HCEC 1CT (cell line): Measurements from ENCODE around the gene ACY1.
"Not testable (repeated sequence)": the region's sequence is repeated elsewhere in the genome, so short reads cannot be mapped to it uniquely, and the experiment has no call there.

Experiments
- DNase-seq: peaks from one replicate; pipeline ENCODE4 v3.0.0-alpha.2; 2017

The ACY1 gene

GRCh38 chr3:52030714-52031310 lies 47.5 kb downstream of the ACY1 start:
- no peak for DNase-seq

- DNase-seq = no peak
Observed at GRCh38 chr3:52031896-52032295, 48.6 kb downstream of the ACY1 start.

- no peak for DNase-seq
Observed at GRCh38 chr3:52032702-52033408, 49.5 kb downstream of the ACY1 start.

- not testable (repeated sequence) for DNase-seq
Observed at GRCh38 chr3:52033748-52034147, 50.4 kb downstream of the ACY1 start.

GRCh38 chr3:52034212-52034611 lies 50.9 kb downstream of the ACY1 start:
- DNase-seq = no peak

GRCh38 chr3:52034651-52035050 lies 51.3 kb downstream of the ACY1 start:
- no peak for DNase-seq

GRCh38 chr3:52036222-52036694 lies 52.9 kb downstream of the ACY1 start:
- DNase-seq = no peak

- no peak for DNase-seq
Observed at GRCh38 chr3:52036829-52037228, 53.5 kb downstream of the ACY1 start.

GRCh38 chr3:52037291-52037690 lies 54.0 kb downstream of the ACY1 start:
- no peak for DNase-seq

GRCh38 chr3:52038227-52038626 lies 54.9 kb downstream of the ACY1 start:
- DNase-seq = no peak
